ENCODE measurements around the gene TAS2R41.

GRCh38 chr7:143452495-143452894, 25.2 kb upstream of the TAS2R41 start:
- TF ChIP-seq EZH2 (IDR thresholded peaks at IDR 0.05) (no peak), POLR2AphosphoS5 (IDR thresholded peaks at IDR 0.05; ENCODE audit: borderline replicate concordance, low read depth, low read length) (no peak), FOXP2 (optimal IDR thresholded peaks at IDR 0.05; ENCODE audit: control extremely low read depth, extremely low read length, insufficient read depth) (no peak)
